Globus pallidus (tissue), 1 donor: ENCODE results near the gene USP1.

ENCODE experiments used
- DNase-seq: peaks from one replicate; pipeline ENCODE4 v3.0.0-alpha.2; 2015; ENCODE audit warnings: low spot score

Gene USP1

GRCh38 chr1:62426794-62427193, 10.1 kb upstream of the USP1 start:
- DNase-seq: no peak

GRCh38 chr1:62428351-62428750, 8.5 kb upstream of the USP1 start:
- no peak for DNase-seq

- DNase-seq: no peak
Observed at GRCh38 chr1:62429581-62429980, 7.3 kb upstream of the USP1 start.

GRCh38 chr1:62433861-62434617, 2.8 kb upstream of the USP1 start:
- DNase-seq: peak; percentile 3

GRCh38 chr1:62434618-62435001, 2.2 kb upstream of the USP1 start:
- no peak for DNase-seq

- DNase-seq: no peak
Observed at GRCh38 chr1:62435231-62436038, 1.4 kb upstream of the USP1 start.

GRCh38 chr1:62436039-62436465, 797 bp upstream of the USP1 start:
- no peak for DNase-seq

GRCh38 chr1:62437273-62437940, 558 bp downstream of the USP1 start:
- DNase-seq: peak; percentile 16

- peak; percentile 4 for DNase-seq
Observed at GRCh38 chr1:62438163-62438562, 1.3 kb downstream of the USP1 start.

GRCh38 chr1:62439652-62440371, 3.0 kb downstream of the USP1 start:
- DNase-seq: no peak

GRCh38 chr1:62444701-62445100, 7.9 kb downstream of the USP1 start:
- no peak for DNase-seq

GRCh38 chr1:62448221-62448933, 11.5 kb downstream of the USP1 start:
- DNase-seq: no peak

- no peak for DNase-seq
Observed at GRCh38 chr1:62450301-62450700, 13.5 kb downstream of the USP1 start.

- DNase-seq: no peak
Observed at GRCh38 chr1:62452951-62453350, 16.1 kb downstream of the USP1 start.

GRCh38 chr1:62457955-62458354, 21.1 kb downstream of the USP1 start:
- no peak for DNase-seq

- DNase-seq: no peak
Observed at GRCh38 chr1:62462370-62462769, 25.5 kb downstream of the USP1 start.

GRCh38 chr1:62467092-62467491, 30.2 kb downstream of the USP1 start:
- DNase-seq: no peak

GRCh38 chr1:62476525-62477219, 39.8 kb downstream of the USP1 start:
- DNase-seq: no peak

GRCh38 chr1:62481681-62482080, 44.8 kb downstream of the USP1 start:
- no peak for DNase-seq

GRCh38 chr1:62484824-62485468, 48.1 kb downstream of the USP1 start:
- no peak for DNase-seq
